BJ (cell line): Measurements from ENCODE around the gene CCDC71L. TPM values are rescaled to one million over a fixed set of nuclear protein-coding genes. Genes with fewer than 3 reads are reported as not detected.

Experiments
- CTCF ChIA-PET: fragments of 350-600 bp; formaldehyde crosslinking; extraction: SDS; loops from one replicate; lab custom pipeline; 2021; ENCODE audit warnings: antibody characterized with exemption, inconsistent platforms; lab: Yijun Ruan, JAX
- POLR2A ChIA-PET: fragments of 300-600 bp; sonication (Branson Sonifier 250); formaldehyde crosslinking; extraction: SDS; loops from one replicate; lab custom pipeline; 2021; ENCODE audit warnings: antibody characterized with exemption; lab: Charles Lee
- DNase-seq: peaks from one replicate; pipeline ENCODE4 v3.0.0-alpha.2; 2011; ENCODE audit warnings: low read depth
- H3K27me3 ChIP-seq: 2 replicates; pipeline ENCODE4 v1.6.0; 2011; ENCODE audit warnings: low read length; ENCODE audit not compliant: control insufficient read depth, insufficient read depth
- H3K36me3 ChIP-seq: 2 replicates; pipeline ENCODE4 v1.5.1; 2011; ENCODE audit warnings: low read length; ENCODE audit not compliant: control insufficient read depth, insufficient read depth
- H3K4me3 ChIP-seq: 2 replicates; pipeline ENCODE4 v1.5.1; 2011; ENCODE audit warnings: low read depth, mild to moderate bottlenecking, control low read depth, low read length
- polyA plus RNA-seq: library from polyadenylated mRNA; depleted of rRNA; stranded (reverse); fragments of >200 nt; gene quantifications from 2 replicates; pipeline ENCODE4 v1.2.3, GENCODE V29; 2011
- TF ChIP-seq, protein P1 (sequence below): IDR thresholded peaks from 2 replicates; pipeline ENCODE4 v1.5.1; 2011; ENCODE audit warnings: low read depth, mild to moderate bottlenecking, control low read depth, inconsistent platforms, low read length, moderate library complexity; ENCODE audit not compliant: insufficient read depth

Gene CCDC71L
- polyA plus RNA-seq, 1 experiment = 39.3 TPM

GRCh38 chr7:106614751-106615150, 46.2 kb downstream of the CCDC71L start:
- POLR2A ChIA-PET = no interaction called here
- H3K36me3 ChIP-seq = no peaks in the 10 kb centered on the region
- TF ChIP-seq, protein P1, sequence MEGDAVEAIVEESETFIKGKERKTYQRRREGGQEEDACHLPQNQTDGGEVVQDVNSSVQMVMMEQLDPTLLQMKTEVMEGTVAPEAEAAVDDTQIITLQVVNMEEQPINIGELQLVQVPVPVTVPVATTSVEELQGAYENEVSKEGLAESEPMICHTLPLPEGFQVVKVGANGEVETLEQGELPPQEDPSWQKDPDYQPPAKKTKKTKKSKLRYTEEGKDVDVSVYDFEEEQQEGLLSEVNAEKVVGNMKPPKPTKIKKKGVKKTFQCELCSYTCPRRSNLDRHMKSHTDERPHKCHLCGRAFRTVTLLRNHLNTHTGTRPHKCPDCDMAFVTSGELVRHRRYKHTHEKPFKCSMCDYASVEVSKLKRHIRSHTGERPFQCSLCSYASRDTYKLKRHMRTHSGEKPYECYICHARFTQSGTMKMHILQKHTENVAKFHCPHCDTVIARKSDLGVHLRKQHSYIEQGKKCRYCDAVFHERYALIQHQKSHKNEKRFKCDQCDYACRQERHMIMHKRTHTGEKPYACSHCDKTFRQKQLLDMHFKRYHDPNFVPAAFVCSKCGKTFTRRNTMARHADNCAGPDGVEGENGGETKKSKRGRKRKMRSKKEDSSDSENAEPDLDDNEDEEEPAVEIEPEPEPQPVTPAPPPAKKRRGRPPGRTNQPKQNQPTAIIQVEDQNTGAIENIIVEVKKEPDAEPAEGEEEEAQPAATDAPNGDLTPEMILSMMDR = no peak
- H3K4me3 ChIP-seq = no peak overlapping the region
- DNase-seq = no peak
- CTCF ChIA-PET = no interaction called here
- no peaks in the 10 kb centered on the region for H3K27me3 ChIP-seq

DNA sequence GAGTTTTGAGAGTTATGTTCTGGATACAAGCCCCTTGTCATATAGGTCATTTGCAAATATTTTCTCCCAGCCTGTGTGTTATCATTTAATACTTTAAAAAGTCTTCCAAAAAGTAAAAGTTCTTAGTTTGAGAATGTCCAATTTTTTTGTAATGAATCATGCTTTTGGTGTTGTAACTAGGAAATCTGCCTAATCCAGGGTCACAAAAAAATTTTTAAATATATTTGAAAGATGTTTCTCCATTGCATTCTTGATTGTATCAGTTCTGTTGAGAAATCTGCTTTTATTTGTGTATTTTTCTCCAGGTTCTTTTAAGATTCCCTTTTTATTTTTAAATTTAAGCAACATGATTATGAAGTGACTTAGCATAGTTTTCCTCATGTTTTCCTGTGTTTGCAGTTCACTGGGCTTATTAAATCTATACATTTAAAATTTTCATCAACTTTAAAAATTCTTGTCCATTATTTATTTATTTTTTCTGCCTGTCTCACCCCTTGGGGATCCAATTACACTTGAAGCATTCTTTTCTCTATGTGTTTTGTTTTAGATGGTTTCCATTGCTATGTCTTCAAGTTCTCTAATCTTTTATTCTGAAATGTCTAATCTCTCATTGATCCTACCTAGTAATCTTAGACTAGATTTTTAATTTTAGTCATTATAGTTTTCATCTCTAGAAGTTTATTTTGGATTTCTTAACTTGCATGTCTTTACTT, 47.0 kb downstream of the CCDC71L start:
- POLR2A ChIA-PET = no interaction called here
- no peaks in the 10 kb centered on the region for H3K36me3 ChIP-seq
- TF ChIP-seq, protein P1 = no peak
- CTCF ChIA-PET = no interaction called here
- peak; percentile 44 for DNase-seq
- H3K27me3 ChIP-seq = no peaks in the 10 kb centered on the region
- H3K4me3 ChIP-seq = no peak overlapping the region

DNA sequence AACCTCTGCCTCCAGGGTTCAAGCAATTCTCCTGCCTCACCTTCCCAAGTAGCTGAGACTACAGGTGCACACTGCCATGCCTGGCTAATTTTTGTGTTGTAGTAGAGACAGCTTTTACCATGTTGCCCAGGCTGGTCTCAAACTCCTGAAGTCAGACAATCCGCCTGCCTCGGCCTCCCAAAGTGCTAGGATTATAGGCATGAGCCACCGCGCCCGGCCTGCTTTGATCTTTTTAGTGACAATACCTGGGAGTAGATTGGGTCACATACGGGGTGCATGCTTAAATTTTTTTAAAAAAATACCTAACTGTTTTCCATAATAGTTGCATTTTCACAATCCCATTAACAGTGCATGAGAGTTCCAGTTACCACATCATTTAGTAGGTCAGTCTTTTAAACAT, 47.7 kb downstream of the CCDC71L start:
- no peak for DNase-seq
- Histone ChIP-seq H3K27me3 (no peaks in the 10 kb centered on the region), H3K4me3 (no peak overlapping the region), H3K36me3 (no peaks in the 10 kb centered on the region)
- POLR2A ChIA-PET = no interaction called here
- CTCF ChIA-PET = no interaction called here
- TF ChIP-seq, protein P1 = no peak

DNA sequence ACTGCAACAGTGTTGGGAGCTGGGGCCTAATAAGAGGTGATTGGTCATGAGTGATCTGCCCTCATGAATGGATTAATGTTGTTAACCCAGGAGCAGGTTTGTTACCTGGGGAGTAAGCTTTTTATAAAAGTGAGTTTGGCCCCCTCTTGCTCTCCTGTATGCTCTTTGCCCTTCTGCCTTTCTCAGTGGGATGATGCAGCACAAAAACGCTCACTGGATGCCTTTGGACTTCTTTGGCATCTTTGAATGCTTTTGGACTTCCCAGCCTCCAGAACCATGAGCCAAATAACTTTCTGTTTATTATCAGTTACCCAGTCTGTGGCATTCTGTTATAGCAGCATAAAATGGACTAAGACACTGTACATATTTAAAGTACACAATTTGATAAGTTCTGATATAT, 48.5 kb downstream of the CCDC71L start:
- no peaks in the 10 kb centered on the region for H3K27me3 ChIP-seq
- no peak overlapping the region for H3K4me3 ChIP-seq
- TF ChIP-seq, protein P1 = no peak
- CTCF ChIA-PET = interaction anchor here (0.9 to 1.4 kb wide), 2 partner anchors 30 to 120 kb away, joined by 3 read pairs; no protein-coding TSS in a partner anchor
- no peak for DNase-seq
- POLR2A ChIA-PET = no interaction called here
- no peaks in the 10 kb centered on the region for H3K36me3 ChIP-seq

- Histone ChIP-seq H3K36me3 (no peaks in the 10 kb centered on the region), H3K4me3 (no peak overlapping the region), H3K27me3 (no peaks in the 10 kb centered on the region)
- DNase-seq = no peak
- POLR2A ChIA-PET = no interaction called here
- TF ChIP-seq, protein P1 = no peak
- CTCF ChIA-PET = interaction anchor here (0.9 to 1.4 kb wide), 4 partner anchors 11 to 119 kb away, joined by 3 to 4 read pairs (median 3); no protein-coding TSS in a partner anchor
Observed at GRCh38 chr7:106611911-106612310, 49.0 kb downstream of the CCDC71L start.
